WTC11 (cell line): ENCODE measurements around the gene FMN2. TPM values are rescaled to one million over a fixed set of nuclear protein-coding genes. Genes with fewer than 3 reads are reported as not detected.

Experiments used
- ATAC-seq: fragments of 200-7000 bp; cut with Tn5 transposase; 2 replicates; pipeline ENCODE4 v1.10.0; 2021; ENCODE audit warnings: mild to moderate bottlenecking, moderate library complexity
- CTCF ChIA-PET: fragments of 300-600 bp; sonication (Branson Sonifier 250); formaldehyde crosslinking; loops from one replicate; lab custom pipeline; 2021; ENCODE audit warnings: antibody characterized with exemption; lab: Charles Lee
- POLR2A ChIA-PET: fragments of 350-600 bp; sonication (Branson Sonifier 250); formaldehyde crosslinking; loops from one replicate; lab custom pipeline; 2021; ENCODE audit warnings: antibody characterized with exemption; lab: Charles Lee
- DNase-seq: peaks from one replicate; pipeline ENCODE4 v3.0.0; 2021; ENCODE audit warnings: low spot score
- H3K27ac Mint-ChIP-seq: 2 replicates; pipeline ENCODE4 v1.8.0; 2021; ENCODE audit warnings: mixed read lengths
- H3K27me3 Mint-ChIP-seq: 2 replicates; pipeline ENCODE4 v1.8.0; 2021; ENCODE audit warnings: low read depth, mild to moderate bottlenecking, moderate library complexity, mixed read lengths
- H3K36me3 Mint-ChIP-seq: 2 replicates; pipeline ENCODE4 v1.8.0; 2021; ENCODE audit warnings: mixed read lengths
- H3K4me1 Mint-ChIP-seq: 2 replicates; pipeline ENCODE4 v1.8.0; 2022; ENCODE audit warnings: mixed read lengths
- H3K4me3 Mint-ChIP-seq: 2 replicates; pipeline ENCODE4 v1.8.0; 2021; ENCODE audit warnings: mild to moderate bottlenecking, moderate library complexity, mixed read lengths
- H3K9me3 Mint-ChIP-seq: 2 replicates; pipeline ENCODE4 v1.8.0; 2021; ENCODE audit warnings: mixed read lengths
- AFF4 ChIP-seq: sonication (generic); formaldehyde crosslinking; IDR thresholded peaks from 2 replicates; pipeline ENCODE4 v1.8.1; 2023; ENCODE audit warnings: mild to moderate bottlenecking, missing genetic modification reagents, borderline replicate concordance
- ARID4B ChIP-seq: sonication (generic); formaldehyde crosslinking; IDR thresholded peaks from 2 replicates; pipeline ENCODE4 v1.8.0; 2023; ENCODE audit warnings: missing genetic modification reagents, mild to moderate bottlenecking, borderline replicate concordance
- E2F5 ChIP-seq: sonication (generic); formaldehyde crosslinking; IDR thresholded peaks from 2 replicates; pipeline ENCODE4 v1.8.1; 2022; ENCODE audit warnings: mild to moderate bottlenecking, moderate library complexity, missing genetic modification reagents
- ETV6 ChIP-seq: sonication (generic); formaldehyde crosslinking; IDR thresholded peaks from 2 replicates; pipeline ENCODE4 v1.8.1; 2022; ENCODE audit warnings: mild to moderate bottlenecking, missing genetic modification reagents
- HMGXB4 ChIP-seq: sonication (generic); formaldehyde crosslinking; IDR thresholded peaks from 2 replicates; pipeline ENCODE4 v1.8.1; 2023; ENCODE audit warnings: mild to moderate bottlenecking, moderate library complexity, missing genetic modification reagents
- IRF2 ChIP-seq: sonication (generic); formaldehyde crosslinking; IDR thresholded peaks from 2 replicates; pipeline ENCODE4 v1.8.0; 2022; ENCODE audit warnings: low read depth, missing genetic modification reagents, borderline replicate concordance
- KAT7 ChIP-seq: sonication (generic); formaldehyde crosslinking; IDR thresholded peaks from 2 replicates; pipeline ENCODE4 v1.8.1; 2023; ENCODE audit warnings: missing genetic modification reagents, mild to moderate bottlenecking, borderline replicate concordance
- MLX ChIP-seq: sonication (generic); formaldehyde crosslinking; IDR thresholded peaks from 2 replicates; pipeline ENCODE4 v1.8.1; 2023; ENCODE audit warnings: mild to moderate bottlenecking, missing genetic modification reagents, moderate library complexity
- MYBL2 ChIP-seq: sonication (generic); formaldehyde crosslinking; IDR thresholded peaks from 2 replicates; pipeline ENCODE4 v1.8.1; 2023; ENCODE audit warnings: mild to moderate bottlenecking, moderate library complexity, missing genetic modification reagents
- NFATC4 ChIP-seq: fragments of 250-450 bp; sonication (Bioruptor Pico); IDR thresholded peaks from 2 replicates; pipeline ENCODE4 v1.9.0; 2021; ENCODE audit warnings: mild to moderate bottlenecking
- NFYB ChIP-seq: sonication (generic); formaldehyde crosslinking; conservative IDR thresholded peaks from 2 replicates; pipeline ENCODE4 v1.8.0; 2022; ENCODE audit warnings: low read depth, missing genetic modification reagents
- NR3C1 ChIP-seq: sonication (generic); formaldehyde crosslinking; conservative IDR thresholded peaks from 2 replicates; pipeline ENCODE4 v1.8.1; 2023; ENCODE audit warnings: low read depth, mild to moderate bottlenecking, missing genetic modification reagents
- RELA ChIP-seq: sonication (generic); formaldehyde crosslinking; IDR thresholded peaks from 2 replicates; pipeline ENCODE4 v1.8.1; 2022; ENCODE audit warnings: missing genetic modification reagents, mild to moderate bottlenecking, borderline replicate concordance
- RORB ChIP-seq: fragments of 250-450 bp; sonication (Bioruptor Pico); IDR thresholded peaks from 2 replicates; pipeline ENCODE4 v1.9.0; 2021; ENCODE audit warnings: mild to moderate bottlenecking
- SMAD3 ChIP-seq: sonication (generic); formaldehyde crosslinking; IDR thresholded peaks from 2 replicates; pipeline ENCODE4 v1.8.0; 2022; ENCODE audit warnings: missing genetic modification reagents, mild to moderate bottlenecking, borderline replicate concordance
- SOX15 ChIP-seq: fragments of 250-450 bp; sonication (Bioruptor Pico); IDR thresholded peaks from 2 replicates; pipeline ENCODE4 v1.9.0; 2021; ENCODE audit warnings: mild to moderate bottlenecking
- TEAD1 ChIP-seq: sonication (generic); formaldehyde crosslinking; IDR thresholded peaks from 2 replicates; pipeline ENCODE4 v1.8.0; 2022; ENCODE audit warnings: mild to moderate bottlenecking, missing genetic modification reagents
- ZNF219 ChIP-seq: sonication (generic); formaldehyde crosslinking; IDR thresholded peaks from 2 replicates; pipeline ENCODE4 v1.8.0; 2023; ENCODE audit warnings: missing genetic modification reagents, mild to moderate bottlenecking, borderline replicate concordance
- ZNF671 ChIP-seq: fragments of 250-450 bp; sonication (Bioruptor Pico); IDR thresholded peaks from 2 replicates; pipeline ENCODE4 v1.8.0; 2021; ENCODE audit warnings: mild to moderate bottlenecking
- total RNA-seq: library from RNA; stranded (reverse); gene quantifications from 3 replicates; pipeline ENCODE4 v1.2.3, GENCODE V29; 2021
- TF ChIP-seq, protein P1 (sequence below): fragments of 200-600 bp; IDR thresholded peaks from 2 replicates; pipeline ENCODE4 v1.8.0; 2022; ENCODE audit warnings: antibody characterized with exemption
- TF ChIP-seq, protein P2 (sequence below): sonication (generic); formaldehyde crosslinking; IDR thresholded peaks from 2 replicates; pipeline ENCODE4 v1.8.1; 2023; ENCODE audit warnings: mild to moderate bottlenecking, missing genetic modification reagents
- TF ChIP-seq, protein P3 (sequence below): fragments of 250-450 bp; sonication (Bioruptor Pico); IDR thresholded peaks from 2 replicates; pipeline ENCODE4 v1.9.0; 2021; ENCODE audit warnings: mild to moderate bottlenecking

FMN2 gene
- total RNA-seq, 1 experiment from 2014 or later: 1.8 TPM

- no peak for TF ChIP-seq ARID4B
- TF ChIP-seq NFYB: no peak
- no peak for TF ChIP-seq NFATC4 (CRISPR knock-in tag)
- no peak for TF ChIP-seq TEAD1
- TF ChIP-seq, all 79 proteins: peak for 0
Measured at GRCh38 chr1:240254006-240254405, 162.3 kb downstream of the FMN2 start (continued).

- H3K4me3 Mint-ChIP-seq: no peak overlapping the region
- peak; percentile 79 for ATAC-seq
- H3K27me3 Mint-ChIP-seq: no peaks in the 10 kb centered on the region
- peak; percentile 17 for DNase-seq
- no peak overlapping the region for H3K27ac Mint-ChIP-seq
- no peaks in the 10 kb centered on the region for H3K36me3 Mint-ChIP-seq
- peaks cover under 1% of the 10 kb centered on the region; the same call in 1 of the 2 replicates for H3K9me3 Mint-ChIP-seq
- H3K4me1 Mint-ChIP-seq: peaks cover 7% of the 10 kb centered on the region
- ChIA-PET CTCF (no interaction called here), POLR2A (no interaction called here)
- no peak for TF ChIP-seq ETV6
- no peak for TF ChIP-seq MYBL2 (CRISPR knock-in tag)
- TF ChIP-seq, protein P1, sequence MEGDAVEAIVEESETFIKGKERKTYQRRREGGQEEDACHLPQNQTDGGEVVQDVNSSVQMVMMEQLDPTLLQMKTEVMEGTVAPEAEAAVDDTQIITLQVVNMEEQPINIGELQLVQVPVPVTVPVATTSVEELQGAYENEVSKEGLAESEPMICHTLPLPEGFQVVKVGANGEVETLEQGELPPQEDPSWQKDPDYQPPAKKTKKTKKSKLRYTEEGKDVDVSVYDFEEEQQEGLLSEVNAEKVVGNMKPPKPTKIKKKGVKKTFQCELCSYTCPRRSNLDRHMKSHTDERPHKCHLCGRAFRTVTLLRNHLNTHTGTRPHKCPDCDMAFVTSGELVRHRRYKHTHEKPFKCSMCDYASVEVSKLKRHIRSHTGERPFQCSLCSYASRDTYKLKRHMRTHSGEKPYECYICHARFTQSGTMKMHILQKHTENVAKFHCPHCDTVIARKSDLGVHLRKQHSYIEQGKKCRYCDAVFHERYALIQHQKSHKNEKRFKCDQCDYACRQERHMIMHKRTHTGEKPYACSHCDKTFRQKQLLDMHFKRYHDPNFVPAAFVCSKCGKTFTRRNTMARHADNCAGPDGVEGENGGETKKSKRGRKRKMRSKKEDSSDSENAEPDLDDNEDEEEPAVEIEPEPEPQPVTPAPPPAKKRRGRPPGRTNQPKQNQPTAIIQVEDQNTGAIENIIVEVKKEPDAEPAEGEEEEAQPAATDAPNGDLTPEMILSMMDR: no peak
- no peak for TF ChIP-seq RELA (CRISPR knock-in tag)
- no peak for TF ChIP-seq NR3C1 (CRISPR knock-in tag)
- TF ChIP-seq, protein P2, sequence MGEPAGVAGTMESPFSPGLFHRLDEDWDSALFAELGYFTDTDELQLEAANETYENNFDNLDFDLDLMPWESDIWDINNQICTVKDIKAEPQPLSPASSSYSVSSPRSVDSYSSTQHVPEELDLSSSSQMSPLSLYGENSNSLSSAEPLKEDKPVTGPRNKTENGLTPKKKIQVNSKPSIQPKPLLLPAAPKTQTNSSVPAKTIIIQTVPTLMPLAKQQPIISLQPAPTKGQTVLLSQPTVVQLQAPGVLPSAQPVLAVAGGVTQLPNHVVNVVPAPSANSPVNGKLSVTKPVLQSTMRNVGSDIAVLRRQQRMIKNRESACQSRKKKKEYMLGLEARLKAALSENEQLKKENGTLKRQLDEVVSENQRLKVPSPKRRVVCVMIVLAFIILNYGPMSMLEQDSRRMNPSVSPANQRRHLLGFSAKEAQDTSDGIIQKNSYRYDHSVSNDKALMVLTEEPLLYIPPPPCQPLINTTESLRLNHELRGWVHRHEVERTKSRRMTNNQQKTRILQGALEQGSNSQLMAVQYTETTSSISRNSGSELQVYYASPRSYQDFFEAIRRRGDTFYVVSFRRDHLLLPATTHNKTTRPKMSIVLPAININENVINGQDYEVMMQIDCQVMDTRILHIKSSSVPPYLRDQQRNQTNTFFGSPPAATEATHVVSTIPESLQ: no peak
- TF ChIP-seq ZNF671: no peak
- TF ChIP-seq RORB (CRISPR knock-in tag): no peak
- TF ChIP-seq, protein P3, sequence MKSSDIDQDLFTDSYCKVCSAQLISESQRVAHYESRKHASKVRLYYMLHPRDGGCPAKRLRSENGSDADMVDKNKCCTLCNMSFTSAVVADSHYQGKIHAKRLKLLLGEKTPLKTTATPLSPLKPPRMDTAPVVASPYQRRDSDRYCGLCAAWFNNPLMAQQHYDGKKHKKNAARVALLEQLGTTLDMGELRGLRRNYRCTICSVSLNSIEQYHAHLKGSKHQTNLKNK (CRISPR knock-in tag): no peak
- no peak for TF ChIP-seq KAT7
- no peak for TF ChIP-seq MLX (CRISPR knock-in tag)
- no peak for TF ChIP-seq SMAD3 (CRISPR knock-in tag)
- TF ChIP-seq HMGXB4: no peak
- no peak for TF ChIP-seq SOX15 (CRISPR knock-in tag)
- TF ChIP-seq E2F5 (CRISPR knock-in tag): no peak
- no peak for TF ChIP-seq IRF2
- TF ChIP-seq AFF4 (CRISPR knock-in tag): no peak
- TF ChIP-seq ZNF219 (CRISPR knock-in tag): no peak
Measured at GRCh38 chr1:240254778-240255291, 163.2 kb downstream of the FMN2 start.
